HG03521 (cell line): ENCODE measurements around the gene ESYT2.
A peak's percentile ranks its signal among the peaks of the same experiment; 100 is the strongest.
"Not testable (repeated sequence)": the region's sequence is repeated elsewhere in the genome, so short reads cannot be mapped to it uniquely, and the experiment has no call there.

ENCODE experiments used
- ATAC-seq: cut with Tn5 transposase; IDR thresholded peaks from one replicate; pipeline ENCODE4 v1.9.1; 2021; ENCODE audit warnings: mild to moderate bottlenecking, moderate library complexity; ENCODE audit not compliant: unreplicated experiment

The ESYT2 gene

GRCh38 chr7:158856883-158857668 is 27.8 kb upstream of the ESYT2 start:
- peak; percentile 27 for ATAC-seq

GRCh38 chr7:158854681-158855081 is 25.4 kb upstream of the ESYT2 start:
- no peak for ATAC-seq

GRCh38 chr7:158850545-158851102 is 21.3 kb upstream of the ESYT2 start:
- ATAC-seq, result no peak

GRCh38 chr7:158849768-158850544 is 20.6 kb upstream of the ESYT2 start:
- ATAC-seq, result no peak

- no peak for ATAC-seq
These were observed 20.1 kb upstream of the ESYT2 start for GRCh38 chr7:158849442-158849767.

- no peak for ATAC-seq
These were observed 18.1 kb upstream of the ESYT2 start for GRCh38 chr7:158847451-158847866.

- ATAC-seq, result no peak
These were observed 17.0 kb upstream of the ESYT2 start for GRCh38 chr7:158846304-158846703.

GRCh38 chr7:158843771-158844170 is 14.5 kb upstream of the ESYT2 start:
- no peak for ATAC-seq

- no peak for ATAC-seq
These were observed 13.2 kb upstream of the ESYT2 start for GRCh38 chr7:158842486-158842885.

- ATAC-seq, result no peak
These were observed 11.3 kb upstream of the ESYT2 start for GRCh38 chr7:158840604-158841003.

- ATAC-seq, result not testable (repeated sequence)
These were observed 9.9 kb upstream of the ESYT2 start for GRCh38 chr7:158839177-158839576.

GRCh38 chr7:158837790-158838637 is 8.7 kb upstream of the ESYT2 start:
- no peak for ATAC-seq

- ATAC-seq, result no peak
These were observed 7.4 kb upstream of the ESYT2 start for GRCh38 chr7:158836692-158837091.

GRCh38 chr7:158834878-158835784 is 5.8 kb upstream of the ESYT2 start:
- ATAC-seq, result no peak

GRCh38 chr7:158832994-158833393 is 3.7 kb upstream of the ESYT2 start:
- no peak for ATAC-seq

- no peak for ATAC-seq
These were observed 2.4 kb upstream of the ESYT2 start for GRCh38 chr7:158831738-158832091.

GRCh38 chr7:158830211-158830723 is 958 bp upstream of the ESYT2 start:
- no peak for ATAC-seq

- ATAC-seq, result peak; percentile 49
These were observed 328 bp downstream of the ESYT2 start for GRCh38 chr7:158829021-158829341.

GRCh38 chr7:158828133-158829020 is 932 bp downstream of the ESYT2 start:
- ATAC-seq, result no peak
